HEK293 (cell line): ENCODE results near the gene TSEN2.

Experiments used
- BCL11B ChIP-seq: fragments of 450-650 bp; formaldehyde crosslinking; IDR thresholded peaks from 2 replicates; pipeline ENCODE4 v1.5.1; 2016; ENCODE audit warnings: low read depth, missing biosample characterization, missing genetic modification characterization
- GFI1B ChIP-seq: fragments of 450-650 bp; formaldehyde crosslinking; IDR thresholded peaks from 2 replicates; pipeline ENCODE4 v1.5.1; 2016; ENCODE audit warnings: missing biosample characterization, missing genetic modification characterization
- GLIS1 ChIP-seq: fragments of 450-650 bp; formaldehyde crosslinking; IDR thresholded peaks from 2 replicates; pipeline ENCODE4 v1.5.1; 2016; ENCODE audit warnings: missing biosample characterization, missing genetic modification characterization
- IKZF3 ChIP-seq: fragments of 450-650 bp; IDR thresholded peaks from 2 replicates; pipeline ENCODE4 v1.5.0; 2018; ENCODE audit warnings: missing biosample characterization, mild to moderate bottlenecking, missing genetic modification characterization, moderate library complexity
- KLF10 ChIP-seq: fragments of 450-650 bp; IDR thresholded peaks from 2 replicates; pipeline ENCODE4 v1.5.1; 2018; ENCODE audit warnings: missing biosample characterization, mild to moderate bottlenecking, missing genetic modification characterization
- KLF16 ChIP-seq: fragments of 450-650 bp; formaldehyde crosslinking; IDR thresholded peaks from 2 replicates; pipeline ENCODE4 v1.5.1; 2017; ENCODE audit warnings: missing biosample characterization, missing genetic modification characterization
- OSR2 ChIP-seq: fragments of 450-650 bp; formaldehyde crosslinking; IDR thresholded peaks from 2 replicates; pipeline ENCODE4 v1.5.1; 2016; ENCODE audit warnings: missing biosample characterization, missing genetic modification characterization
- PBX3 ChIP-seq: sonication (generic); formaldehyde crosslinking; IDR thresholded peaks from 2 replicates; pipeline ENCODE4 v1.8.1; 2022; ENCODE audit warnings: mild to moderate bottlenecking, moderate library complexity, missing genetic modification reagents
- SCRT2 ChIP-seq: fragments of 450-650 bp; formaldehyde crosslinking; IDR thresholded peaks from 2 replicates; pipeline ENCODE4 v1.5.1; 2016; ENCODE audit warnings: missing biosample characterization, missing genetic modification characterization
- ZBTB1 ChIP-seq: fragments of 450-650 bp; formaldehyde crosslinking; IDR thresholded peaks from 2 replicates; pipeline ENCODE4 v1.5.1; 2016; ENCODE audit warnings: missing biosample characterization, missing genetic modification characterization
- ZBTB6 ChIP-seq: fragments of 450-650 bp; formaldehyde crosslinking; IDR thresholded peaks from 2 replicates; pipeline ENCODE4 v1.5.1; 2017; ENCODE audit warnings: missing biosample characterization, missing genetic modification characterization
- ZFHX2 ChIP-seq: fragments of 450-650 bp; formaldehyde crosslinking; conservative IDR thresholded peaks from 2 replicates; pipeline ENCODE4 v1.5.1; 2016; ENCODE audit warnings: missing biosample characterization, missing genetic modification characterization
- ZNF24 ChIP-seq: fragments of 450-650 bp; formaldehyde crosslinking; IDR thresholded peaks from 2 replicates; pipeline ENCODE4 v1.5.1; 2016; ENCODE audit warnings: missing biosample characterization, missing genetic modification characterization
- ZNF280D ChIP-seq: fragments of 450-650 bp; formaldehyde crosslinking; IDR thresholded peaks from 2 replicates; pipeline ENCODE4 v1.5.1; 2016; ENCODE audit warnings: missing biosample characterization, missing genetic modification characterization
- ZNF302 ChIP-seq: fragments of 450-650 bp; formaldehyde crosslinking; IDR thresholded peaks from 2 replicates; pipeline ENCODE4 v1.5.1; 2016; ENCODE audit warnings: missing biosample characterization, missing genetic modification characterization, low read depth
- ZNF394 ChIP-seq: fragments of 450-650 bp; formaldehyde crosslinking; IDR thresholded peaks from 2 replicates; pipeline ENCODE4 v1.5.1; 2016; ENCODE audit warnings: missing biosample characterization, missing genetic modification characterization, mild to moderate bottlenecking, moderate library complexity, borderline replicate concordance
- ZNF510 ChIP-seq: fragments of 450-650 bp; formaldehyde crosslinking; IDR thresholded peaks from 2 replicates; pipeline ENCODE4 v1.5.1; 2018; ENCODE audit warnings: mild to moderate bottlenecking, missing genetic modification characterization, missing biosample characterization; ENCODE audit not compliant: insufficient replicate concordance
- ZNF518A ChIP-seq: fragments of 450-650 bp; formaldehyde crosslinking; conservative IDR thresholded peaks from 2 replicates; pipeline ENCODE4 v1.5.1; 2016; ENCODE audit warnings: low read depth, missing biosample characterization, missing genetic modification characterization
- ZNF596 ChIP-seq: fragments of 450-650 bp; IDR thresholded peaks from 2 replicates; pipeline ENCODE4 v1.5.0; 2018; ENCODE audit warnings: missing biosample characterization, mild to moderate bottlenecking, missing genetic modification characterization, moderate library complexity
- ZNF626 ChIP-seq: fragments of 450-650 bp; sonication (Bioruptor Pico); formaldehyde crosslinking; IDR thresholded peaks from 2 replicates; pipeline ENCODE4 v1.5.1; 2018; ENCODE audit warnings: missing biosample characterization, missing genetic modification characterization, inconsistent platforms
- ZNF639 ChIP-seq: fragments of 450-650 bp; formaldehyde crosslinking; IDR thresholded peaks from 2 replicates; pipeline ENCODE4 v1.5.1; 2016; ENCODE audit warnings: missing biosample characterization, missing genetic modification characterization
- ZNF692 ChIP-seq: fragments of 450-650 bp; formaldehyde crosslinking; IDR thresholded peaks from 2 replicates; pipeline ENCODE4 v1.5.1; 2016; ENCODE audit warnings: missing biosample characterization, missing genetic modification characterization
- ZSCAN18 ChIP-seq: fragments of 450-650 bp; formaldehyde crosslinking; IDR thresholded peaks from 2 replicates; pipeline ENCODE4 v1.5.1; 2016; ENCODE audit warnings: missing biosample characterization, missing genetic modification characterization

Gene TSEN2

GRCh38 chr3:12556690-12557472, 72.6 kb downstream of the TSEN2 start, which contains the start of gene MKRN2 (continued):
- TF ChIP-seq ZNF639 (tag by site-specific recombination) (peak; percentile 88; the same call in 1 of the 2 replicates), GLIS1 (peak; percentile 89), ZNF394 (peak; percentile 81), ZNF510 (tag by site-specific recombination) (no peak), IKZF3 (tag by site-specific recombination) (peak; percentile 98), BCL11B (tag by site-specific recombination) (no peak), SCRT2 (0 out of 2 replicates have a peak, but pooled peaks have one; percentile 16), ZBTB6 (tag by site-specific recombination) (peak; percentile 85), ZFHX2 (tag by site-specific recombination) (no peak), GFI1B (tag by site-specific recombination) (no peak), ZNF518A (peak; percentile 77), ZNF24 (tag by site-specific recombination) (peak; percentile 77), ZNF302 (tag by site-specific recombination) (no peak; the same call in 1 of the 2 replicates), ZSCAN18 (tag by site-specific recombination) (no peak), OSR2 (peak; percentile 27; the same call in 1 of the 2 replicates), PBX3 (no peak; the same call in 1 of the 2 replicates), ZNF596 (tag by site-specific recombination) (peak; percentile 72), ZNF692 (tag by site-specific recombination) (peak; percentile 87), KLF16 (peak; percentile 89), ZNF280D (tag by site-specific recombination) (no peak; the same call in 1 of the 2 replicates), ZNF626 (tag by site-specific recombination) (peak; percentile 92), KLF10 (tag by site-specific recombination) (peak; percentile 83; the same call in 1 of the 2 replicates), ZBTB1 (peak; percentile 89)
